NCI-H2081 (cell line): ENCODE measurements around the gene BLTP2.
"Not testable (repeated sequence)": the region's sequence is repeated elsewhere in the genome, so short reads cannot be mapped to it uniquely, and the experiment has no call there.

ENCODE experiments used
- DNase-seq, 2 experiments: peaks; one replicate each; lab custom pipeline; 2025; lab: John Stamatoyannopoulos, UW

The BLTP2 gene

DNA sequence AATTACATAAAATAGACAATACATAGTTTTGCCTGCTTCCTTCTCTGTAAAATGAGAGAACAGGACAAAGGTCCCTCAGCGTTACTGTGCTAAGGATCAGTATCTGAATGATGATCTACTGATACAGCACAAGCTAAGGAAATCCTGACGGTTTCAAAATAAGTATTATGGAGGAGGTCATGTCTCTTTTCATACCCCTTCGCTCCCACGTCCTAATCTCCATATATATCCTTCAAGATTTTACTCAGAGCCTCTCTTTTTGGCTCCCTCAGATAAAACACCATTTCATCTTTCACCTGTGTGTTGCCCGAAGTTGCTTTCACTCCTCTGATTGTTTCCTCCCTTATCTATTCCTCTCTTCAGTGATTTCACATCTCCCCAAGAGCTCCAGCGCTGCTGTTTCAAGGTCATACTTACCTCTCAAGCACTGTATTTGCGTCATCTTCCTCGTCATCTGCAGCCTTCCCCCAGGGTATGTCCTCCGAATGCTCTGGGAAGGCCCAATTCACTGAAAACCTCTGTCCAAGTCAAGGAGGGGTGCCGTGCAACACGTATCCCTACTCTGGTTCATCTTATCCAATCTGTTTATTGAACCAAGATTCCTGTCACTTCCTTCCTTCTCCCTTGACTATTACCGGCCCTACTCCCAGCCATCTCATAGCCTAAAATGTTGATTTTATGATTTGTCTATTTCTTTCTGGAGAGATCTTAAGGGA, 1.2 kb upstream of the BLTP2 start:
- no peak for DNase-seq

DNA sequence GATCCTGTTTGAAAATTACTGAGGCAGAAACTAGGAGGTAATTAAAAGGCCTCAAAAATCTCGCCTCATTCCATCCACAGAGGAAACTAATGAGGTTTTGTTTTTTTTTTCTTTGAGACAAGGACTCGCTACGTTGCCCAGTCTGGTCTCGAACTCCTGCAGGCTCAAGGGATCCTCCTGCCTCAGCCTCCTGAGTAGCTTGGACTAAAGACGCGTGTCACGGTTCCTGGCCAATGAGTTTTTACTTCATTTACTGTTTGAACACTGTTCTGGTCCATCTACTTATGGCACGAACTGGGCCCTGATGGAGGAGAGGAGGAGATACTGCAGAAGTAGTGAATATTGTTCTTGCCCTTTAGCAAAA, 600 bp upstream of the BLTP2 start:
- no peak for DNase-seq

DNA sequence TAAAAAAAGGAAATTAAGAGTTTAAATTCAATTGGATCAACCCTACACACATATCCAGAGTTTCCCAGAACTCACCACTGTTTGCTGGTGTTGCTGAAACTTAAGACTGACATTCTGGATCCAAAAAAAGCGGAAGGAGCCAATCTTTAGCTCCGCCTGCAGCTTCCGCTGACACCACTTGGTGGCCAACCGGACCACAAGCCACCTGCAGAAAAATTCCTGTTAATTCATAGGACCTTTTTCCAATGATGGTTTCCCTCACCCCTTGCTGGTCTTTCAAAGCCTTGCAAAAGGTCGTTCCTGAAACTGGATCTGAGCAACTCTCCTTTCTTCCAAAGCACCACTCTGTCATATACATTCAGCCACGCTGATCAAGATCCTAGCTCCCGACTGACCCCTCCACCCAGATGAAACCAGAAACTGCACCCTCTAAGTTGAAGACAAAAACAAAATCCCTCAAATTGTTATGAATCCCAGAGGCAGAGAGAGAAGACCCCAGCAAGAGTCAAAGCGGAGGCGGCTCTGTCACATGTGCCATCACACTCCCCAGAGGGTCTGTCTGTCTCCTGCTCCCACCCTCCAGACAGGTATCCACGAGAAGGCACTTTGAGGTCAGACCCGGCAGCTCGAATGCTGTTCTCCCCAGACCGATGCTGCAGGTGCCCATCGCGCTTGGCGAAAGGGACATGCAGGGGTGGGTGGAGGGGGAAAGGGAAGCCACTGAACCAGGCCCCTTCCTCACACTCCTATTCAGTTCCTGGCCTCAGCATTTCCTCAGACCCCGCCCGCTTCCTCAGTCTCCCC, 773 bp downstream of the BLTP2 start:
- peak; percentile 10 to 35 for DNase-seq

DNA sequence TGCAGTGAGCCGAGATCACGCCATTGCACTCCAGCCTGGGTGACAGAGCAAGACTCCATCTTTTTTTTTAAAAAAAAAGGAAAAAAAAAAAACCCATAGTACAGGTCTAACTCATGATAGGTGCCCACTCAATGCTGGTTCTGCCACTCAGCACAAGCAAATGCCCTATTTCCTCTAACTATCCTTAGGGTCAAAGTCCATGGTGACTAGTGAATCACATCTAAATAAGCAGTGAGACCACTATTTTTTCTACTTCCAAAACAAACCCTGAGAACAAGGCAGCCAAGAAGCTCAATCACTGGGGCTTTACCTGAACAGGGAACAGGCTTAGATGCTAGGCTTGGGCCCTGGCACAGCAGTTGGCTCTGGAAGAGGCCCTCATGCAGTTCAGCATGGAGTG, 3.4 kb downstream of the BLTP2 start:
- DNase-seq = no peak

DNA sequence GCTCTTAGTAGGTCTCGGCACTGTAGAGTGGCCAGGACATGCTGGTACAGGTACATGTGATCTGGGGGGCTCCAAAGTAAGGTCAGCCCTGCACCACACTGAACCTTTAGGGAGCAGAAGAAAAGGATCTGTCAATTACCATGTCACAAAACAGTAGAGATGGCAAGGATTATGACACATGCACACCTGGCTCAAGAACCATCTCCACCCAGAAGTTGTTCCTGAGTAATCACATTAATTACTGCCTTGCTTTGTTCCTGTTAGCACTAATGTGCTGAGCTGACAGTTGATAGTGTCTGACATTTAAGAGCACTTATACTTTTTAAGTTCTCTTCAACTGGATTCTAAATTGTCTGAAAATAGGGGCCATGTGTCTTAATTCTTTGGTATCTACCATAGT, 9.5 kb downstream of the BLTP2 start:
- DNase-seq = no peak

DNA sequence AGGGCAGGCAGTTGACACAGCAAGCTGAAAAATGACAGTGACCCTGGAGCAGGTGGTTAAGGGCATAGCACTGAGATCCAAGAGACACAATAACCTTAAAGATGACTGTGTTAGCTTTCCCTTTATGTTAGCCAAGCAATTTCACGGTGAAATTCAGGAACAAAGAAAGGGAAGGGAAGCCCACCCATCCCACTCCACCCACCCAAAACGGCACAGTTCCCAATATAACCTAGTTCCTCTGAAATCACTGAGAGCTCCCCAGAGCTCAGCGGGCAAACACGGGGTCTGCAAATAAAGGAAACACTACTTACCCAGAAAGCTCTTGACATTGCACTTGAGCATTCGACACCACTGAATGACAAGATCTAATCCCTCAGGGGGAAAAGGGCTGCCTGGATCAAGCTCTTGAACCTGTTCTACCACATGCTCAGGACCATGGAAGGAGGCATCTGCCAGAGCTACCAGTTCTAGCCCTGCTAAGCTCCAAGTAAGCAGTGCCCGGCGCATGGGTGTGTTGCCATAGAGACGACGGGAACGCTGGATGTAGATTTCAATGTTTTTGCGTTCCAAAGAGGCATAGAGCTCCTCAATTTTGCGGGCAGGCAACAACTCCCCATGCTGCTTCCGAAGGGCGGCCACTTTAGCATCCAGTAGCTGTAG, 10.6 kb downstream of the BLTP2 start:
- no peak for DNase-seq

DNA sequence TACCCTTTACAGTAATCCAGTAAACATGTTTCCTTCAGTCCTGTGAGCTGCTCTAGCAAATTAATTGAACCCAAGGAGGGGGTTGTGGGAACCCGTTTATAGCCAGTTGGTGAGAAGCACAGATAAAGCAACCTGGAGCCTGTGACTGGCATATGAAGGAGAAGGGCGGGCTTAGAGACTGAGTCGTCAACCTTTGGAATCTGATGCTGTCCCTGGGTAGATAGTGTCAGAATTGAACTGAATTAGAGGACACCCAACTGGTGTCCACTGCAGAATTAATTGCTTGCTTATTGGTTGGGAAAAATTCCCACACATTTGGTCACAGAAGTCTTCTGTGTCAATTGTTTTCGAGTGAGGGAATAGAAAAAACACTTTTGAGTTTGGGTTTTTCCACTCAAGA, 18.1 kb downstream of the BLTP2 start:
- no peak for DNase-seq

DNA sequence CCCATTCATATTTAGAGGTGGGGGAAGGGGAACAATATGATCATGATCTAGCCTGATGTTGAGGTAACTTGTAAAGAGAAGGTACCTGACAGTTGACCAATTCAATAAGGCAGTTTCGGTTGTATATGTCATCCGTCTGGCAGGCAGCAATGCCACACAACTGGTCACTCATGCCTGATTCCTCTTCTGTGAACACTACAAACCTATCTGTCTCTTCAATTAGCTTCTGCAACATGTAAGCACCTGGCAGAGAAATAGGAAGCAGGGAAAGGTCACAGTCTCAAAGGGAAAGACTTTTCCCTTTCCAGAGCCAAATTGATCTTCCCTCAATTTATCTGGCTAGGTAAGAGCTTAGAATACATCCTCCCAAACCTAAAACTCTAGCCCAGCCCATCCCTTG, 20.8 kb downstream of the BLTP2 start:
- DNase-seq = no peak

DNA sequence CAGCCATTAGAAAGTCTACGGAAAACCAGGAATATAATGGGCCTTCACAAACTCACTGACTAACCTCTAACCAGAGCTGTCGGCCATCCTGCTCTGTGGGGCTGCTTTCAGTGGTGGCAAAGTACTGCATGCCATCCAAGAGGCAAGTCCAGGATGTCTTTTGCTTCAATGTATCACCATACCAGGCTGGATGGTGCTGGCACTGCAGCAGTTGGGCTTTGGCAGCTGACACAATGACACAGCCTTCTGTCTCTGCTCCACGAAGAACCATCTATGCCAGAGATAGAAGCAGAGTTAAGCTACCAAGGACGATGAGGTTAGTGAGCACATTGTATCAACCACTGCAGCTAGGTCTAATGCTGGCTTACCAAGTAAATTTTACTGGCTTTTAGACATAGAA, 21.3 kb downstream of the BLTP2 start:
- DNase-seq = no peak

DNA sequence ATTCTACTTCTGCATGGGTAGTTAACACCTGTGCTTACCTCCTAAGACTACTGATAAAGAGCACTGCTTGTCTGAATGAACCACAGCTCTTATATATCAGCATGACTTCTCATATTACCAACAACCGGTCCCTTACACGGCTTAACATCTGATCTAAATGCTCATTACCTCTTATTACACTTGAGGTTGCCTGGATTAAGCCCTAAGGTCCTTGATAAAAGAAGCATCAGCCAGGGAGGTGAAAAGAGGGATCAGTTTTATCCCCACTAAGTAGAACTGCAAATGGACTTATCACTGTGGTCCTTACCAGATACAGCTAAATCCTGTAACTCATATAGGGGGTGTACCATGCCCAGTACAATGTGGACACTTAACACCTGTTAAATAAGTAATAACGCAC, 22.8 kb downstream of the BLTP2 start:
- DNase-seq = no peak

DNA sequence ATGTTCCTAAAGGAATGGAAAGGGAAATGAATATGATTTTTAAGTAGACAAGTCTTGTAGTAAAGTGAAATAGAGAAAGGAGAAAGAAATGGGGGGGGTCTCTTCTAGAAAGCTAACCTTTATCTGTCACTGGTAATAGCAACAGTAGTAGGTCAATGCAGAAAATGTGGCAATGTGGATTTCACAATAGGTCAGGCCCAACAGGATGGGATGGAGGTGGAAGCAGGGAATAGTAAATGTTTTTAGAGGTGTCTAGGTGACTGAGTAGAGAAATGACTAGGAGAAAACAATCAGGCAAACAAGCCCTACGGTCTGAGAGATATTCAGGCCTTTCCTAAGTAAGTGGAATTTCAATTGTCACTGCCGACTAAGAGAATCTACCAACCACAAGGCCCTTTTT, 24.9 kb downstream of the BLTP2 start:
- no peak for DNase-seq

DNA sequence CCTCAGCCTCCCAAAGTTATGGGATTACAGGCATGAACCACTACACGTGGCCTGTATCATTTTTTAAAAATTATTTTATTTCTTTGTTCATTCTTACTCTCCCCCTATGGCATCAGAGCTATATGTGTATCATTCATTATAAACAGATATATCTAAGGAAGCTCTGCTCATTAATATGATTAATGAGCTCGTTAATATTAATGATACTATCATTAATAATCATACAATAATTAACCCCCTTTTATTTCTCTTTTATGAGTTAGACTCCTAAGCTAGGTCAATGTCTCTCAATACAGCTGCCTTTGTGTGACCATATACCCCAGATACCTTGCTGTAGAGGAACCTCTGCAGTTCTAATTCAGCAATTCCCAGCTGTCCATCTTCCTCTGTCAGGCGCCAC, 26.5 kb downstream of the BLTP2 start:
- no peak for DNase-seq

DNA sequence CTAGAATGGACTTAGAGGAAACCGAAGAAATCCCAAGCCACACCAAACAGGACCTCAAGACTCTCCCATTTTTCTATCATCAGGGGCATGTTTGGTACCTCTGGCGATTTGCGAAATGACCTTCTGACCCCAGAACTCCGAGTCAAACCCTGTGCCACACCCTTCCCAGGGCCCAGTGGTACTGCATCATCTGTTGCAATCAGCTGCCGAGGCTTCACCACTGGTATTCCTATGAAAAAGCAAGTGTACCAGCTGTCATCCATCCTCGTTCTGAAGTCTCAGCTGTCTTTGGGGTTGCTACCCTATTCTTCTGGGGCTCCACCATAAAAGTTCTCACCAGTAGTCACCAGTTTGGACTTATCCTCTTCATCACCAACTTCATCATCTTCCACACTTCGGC, 28.7 kb downstream of the BLTP2 start:
- DNase-seq = no peak

DNA sequence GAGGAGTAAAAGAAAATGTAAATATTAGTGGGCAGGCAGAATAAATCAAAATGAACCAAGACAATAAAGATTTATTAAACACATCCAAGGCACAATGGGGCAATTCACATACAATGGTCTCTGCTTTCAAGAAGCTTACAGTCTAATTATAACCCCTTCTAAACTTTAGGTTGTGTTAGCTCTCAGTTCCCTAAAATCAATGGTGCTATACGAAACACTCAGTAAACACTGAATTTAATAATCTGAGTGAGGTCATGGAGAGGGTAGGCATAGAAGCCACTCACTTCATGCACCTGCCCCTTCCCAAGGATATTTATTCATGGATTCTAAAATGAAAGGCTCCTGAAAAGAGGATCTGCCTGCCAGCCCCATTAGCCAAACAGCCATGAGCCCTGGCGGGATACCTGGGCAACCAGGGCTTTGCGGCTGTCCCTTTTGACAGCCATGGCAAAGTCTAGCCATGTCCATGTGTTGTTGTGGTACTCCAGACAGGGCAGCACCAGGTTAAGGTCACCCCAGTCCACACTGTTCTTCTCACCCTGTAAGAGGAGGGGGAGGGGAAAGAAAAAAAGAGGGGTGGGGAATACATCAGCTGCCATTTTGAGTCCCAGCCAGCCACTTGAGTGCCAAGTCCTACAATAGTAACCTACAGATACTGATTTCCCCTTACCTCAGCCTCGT, 29.6 kb downstream of the BLTP2 start:
- DNase-seq = no peak

DNA sequence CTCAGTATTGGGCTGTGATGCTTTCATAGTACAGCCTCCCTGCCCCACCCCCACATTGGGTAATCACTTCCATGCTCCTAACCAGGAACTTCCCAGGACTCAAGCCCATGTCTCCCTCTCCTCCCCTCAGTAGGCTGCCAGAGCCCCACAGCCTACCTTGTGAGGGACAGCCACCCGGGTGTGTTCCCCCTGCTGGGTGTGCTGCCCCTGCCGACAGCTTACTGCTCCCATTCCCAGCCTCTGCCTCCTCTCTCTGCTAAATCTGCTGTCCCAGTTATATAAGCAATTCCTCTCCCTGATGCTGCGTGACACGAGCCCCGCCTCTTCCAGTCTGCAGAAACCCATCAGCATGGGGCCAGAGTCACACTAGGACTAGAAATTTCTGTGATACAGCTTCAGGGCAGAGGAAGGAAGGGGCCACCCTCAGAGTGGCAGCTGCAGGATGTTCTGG, 31.0 kb downstream of the BLTP2 start, which contains the start of gene RSKR:
TSS of gene RSKR (minus strand) at position 255 of the 451 bp plus-strand sequence. CDS start at position 231, 24 bp downstream.
- no peak for DNase-seq

DNA sequence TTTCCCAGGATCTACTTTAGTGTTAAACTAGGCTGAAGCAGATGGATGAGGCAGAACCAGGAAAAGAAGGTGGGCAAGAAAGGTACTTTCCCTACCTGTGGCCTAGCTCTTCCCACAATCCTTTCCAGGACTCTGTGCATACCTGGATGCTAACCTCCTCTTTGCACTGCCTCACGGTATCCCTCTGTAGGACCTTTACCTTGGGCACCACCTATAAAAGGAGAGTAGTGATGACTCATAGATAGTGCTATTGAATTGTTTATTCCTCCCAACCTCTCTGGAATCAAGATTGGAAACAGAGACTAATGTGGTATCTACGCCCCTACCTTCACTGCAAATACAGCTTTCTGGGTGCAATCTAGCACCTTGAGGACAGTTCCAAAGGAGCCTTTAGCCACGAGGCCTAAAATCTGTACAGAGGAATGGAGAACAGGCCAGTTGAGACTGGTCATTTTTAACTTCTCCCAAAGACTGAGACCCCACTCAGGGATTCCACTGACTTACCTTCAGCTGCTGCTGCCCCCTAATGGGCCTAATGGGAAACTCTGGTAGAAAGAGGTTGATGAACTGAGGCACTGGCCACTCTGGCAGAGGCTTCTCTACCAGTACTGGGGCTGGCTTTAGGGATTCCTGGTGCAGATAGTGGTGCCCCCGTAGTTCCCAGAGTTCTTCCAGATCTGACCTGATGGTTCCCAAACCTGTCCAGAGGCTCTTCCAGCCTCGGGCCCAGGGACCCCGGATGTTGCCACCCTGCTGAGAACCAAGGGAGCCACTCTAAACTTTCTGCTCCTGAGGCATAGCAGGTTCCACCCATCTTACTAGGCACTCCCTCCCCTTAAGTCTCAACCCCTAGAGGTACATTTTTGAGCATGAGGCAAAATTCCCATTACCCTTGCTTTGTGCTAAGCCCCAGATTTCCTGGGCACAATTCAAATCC, 31.8 kb downstream of the BLTP2 start:
- no peak for DNase-seq

DNA sequence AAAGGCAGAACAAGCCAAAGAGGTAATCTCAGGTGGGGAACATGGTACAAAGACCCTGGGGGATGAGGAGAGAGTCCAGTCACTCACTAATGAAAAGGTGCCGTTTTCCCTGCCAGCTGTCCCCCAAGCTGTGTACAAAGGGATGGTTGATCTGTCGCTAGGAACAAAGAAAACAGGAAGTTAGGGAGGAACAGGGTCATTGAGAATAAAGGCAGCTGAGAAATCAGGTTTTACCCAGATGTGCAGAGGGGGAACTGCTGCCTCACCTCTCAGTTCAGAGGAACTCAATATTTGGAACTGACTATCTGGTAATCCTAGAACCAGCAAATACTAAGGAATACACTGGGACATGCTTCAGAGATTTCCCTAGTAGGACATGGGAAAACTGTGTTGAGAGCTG, 32.4 kb downstream of the BLTP2 start:
- DNase-seq = no peak

DNA sequence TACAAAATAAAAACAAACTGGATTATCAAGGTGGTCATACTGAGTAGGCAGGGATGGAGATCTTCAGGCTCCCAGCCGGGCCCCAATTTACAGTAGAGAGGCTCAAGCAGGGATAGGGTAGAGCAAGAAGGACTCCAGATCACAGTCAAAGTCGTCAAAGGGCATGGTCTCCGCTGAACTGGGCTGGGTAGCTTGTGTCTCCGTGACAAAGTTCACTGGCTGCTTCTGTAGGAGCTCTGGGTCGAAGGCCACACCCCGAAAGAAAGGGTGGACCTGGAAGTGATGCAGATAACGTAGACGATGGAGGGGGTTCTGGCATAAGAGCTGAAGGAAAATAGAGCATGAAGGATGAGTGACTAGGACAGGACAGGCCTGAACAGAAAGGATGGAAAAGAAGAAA, 34.6 kb downstream of the BLTP2 start:
- no peak for DNase-seq

DNA sequence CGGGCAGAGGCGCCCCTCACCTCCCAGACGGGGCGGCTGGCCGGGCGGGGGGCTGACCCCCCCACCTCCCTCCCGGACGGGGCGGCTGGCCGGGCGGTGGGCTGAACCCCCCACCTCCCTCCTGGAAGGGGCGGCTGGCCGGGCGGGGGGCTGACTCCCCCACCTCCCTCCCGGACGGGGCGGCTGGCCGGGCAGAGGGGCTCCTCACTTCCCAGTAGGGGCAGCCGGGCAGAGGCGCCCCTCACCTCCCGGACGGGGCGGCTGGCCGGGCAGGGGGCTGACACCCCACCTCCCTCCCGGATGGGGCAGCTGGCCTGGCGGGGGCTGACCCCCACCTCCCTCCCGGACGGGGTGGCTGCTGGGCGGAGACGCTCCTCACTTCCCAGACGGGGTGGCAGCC, 40.9 kb downstream of the BLTP2 start:
- not testable (repeated sequence) for DNase-seq

DNA sequence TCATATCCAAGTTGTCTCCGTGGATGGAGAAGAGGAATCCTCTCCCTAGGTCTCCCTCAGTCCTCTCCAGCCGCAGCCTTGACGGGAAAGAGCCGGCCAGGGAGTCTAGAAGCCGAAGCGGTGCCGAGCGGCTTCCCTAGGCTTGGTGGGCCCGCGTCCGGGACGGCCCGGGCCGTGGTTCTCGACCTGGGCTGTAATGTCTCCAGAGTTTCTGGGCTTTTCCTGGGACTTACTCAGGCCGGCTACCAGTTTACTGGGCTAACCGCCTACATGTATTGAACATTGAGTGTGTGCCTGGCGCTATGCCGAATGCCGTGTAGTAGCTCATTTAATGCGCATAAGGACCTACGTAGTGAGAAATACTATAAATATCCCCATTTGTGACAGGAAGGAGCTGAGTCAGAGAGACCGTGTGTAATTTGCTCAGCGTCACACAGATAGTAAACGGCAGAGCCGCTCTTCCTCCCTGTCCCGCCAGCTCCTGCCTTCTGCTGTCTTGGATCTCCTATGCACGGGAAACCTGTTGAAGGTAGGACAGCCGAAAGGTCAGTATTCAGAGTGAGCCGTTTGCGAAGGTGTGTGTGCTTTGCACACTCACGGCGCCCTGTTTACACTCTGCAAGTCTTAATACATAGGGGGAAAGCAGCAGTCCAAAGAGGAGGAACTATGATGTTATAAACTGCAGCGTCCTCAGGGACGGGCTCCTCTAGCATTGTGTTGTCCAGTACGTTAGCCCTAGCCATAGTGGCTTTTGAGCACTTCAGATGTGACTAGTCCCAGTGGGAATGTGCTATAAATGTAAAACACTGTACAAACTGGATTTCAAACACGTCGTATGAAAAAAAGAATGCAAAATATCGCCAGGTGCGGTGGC, 45.4 kb downstream of the BLTP2 start:
- DNase-seq = peak; percentile 64 to 71
